ENCODE data around the gene FBLN5. TPM values are rescaled to one million over a fixed set of nuclear protein-coding genes. Genes with fewer than 3 reads are reported as not detected.

Gene FBLN5
- total and polyA plus RNA-seq, 2 experiments from 2014 or later = 157 to 337 TPM

GRCh38 chr14:91903070-91903469 lies 44.4 kb downstream of the FBLN5 start:
- Histone ChIP-seq H3K79me2 (no peaks in the 10 kb centered on the region), H3K27ac (no peak overlapping the region), H3K36me3 (replicated peaks; ENCODE audit: insufficient read depth, low read depth) (no peaks in the 10 kb centered on the region), H3K4me2 (no peak overlapping the region), H4K20me1 (ENCODE audit: insufficient read depth, poor library complexity, severe bottlenecking) (no peaks in the 10 kb centered on the region), H3K27me3 (no peaks in the 10 kb centered on the region), H3K4me3 (no peak overlapping the region), H2AFZ (no peak overlapping the region), H3K9me3 (ENCODE audit: low read depth) (no peaks in the 10 kb centered on the region), H3K9me2 (replicated peaks; ENCODE audit: insufficient read depth) (no peaks in the 10 kb centered on the region), H3K4me1 (ENCODE audit: insufficient read depth) (peaks cover 4% of the 10 kb centered on the region)
- whole genome bisulfite sequencing (ENCODE audit: low lambda C conversion rate, missing lambda C conversion rate) = 92% methylated on average over 2 of the region's 2 CpGs
- DNase-seq (ENCODE audit: low spot score) = no peak
- TF ChIP-seq CTCF (IDR thresholded peaks at IDR 0.05; ENCODE audit: poor library complexity) (no peak), EZH2phosphoT487 (IDR thresholded peaks at IDR 0.05; ENCODE audit: low read depth, severe bottlenecking, unreplicated experiment) (no peak), EZH2 (IDR thresholded peaks at IDR 0.05; ENCODE audit: borderline replicate concordance) (no peak)

GRCh38 chr14:91902336-91902735 lies 45.2 kb downstream of the FBLN5 start:
- Histone ChIP-seq H3K9me2 (replicated peaks; ENCODE audit: insufficient read depth) (no peaks in the 10 kb centered on the region), H4K20me1 (ENCODE audit: insufficient read depth, poor library complexity, severe bottlenecking) (no peaks in the 10 kb centered on the region), H3K27me3 (no peaks in the 10 kb centered on the region), H3K4me2 (no peak overlapping the region), H3K36me3 (replicated peaks; ENCODE audit: insufficient read depth, low read depth) (no peaks in the 10 kb centered on the region), H2AFZ (no peak overlapping the region), H3K9me3 (ENCODE audit: low read depth) (no peaks in the 10 kb centered on the region), H3K27ac (no peak overlapping the region), H3K79me2 (no peaks in the 10 kb centered on the region), H3K4me1 (ENCODE audit: insufficient read depth) (peaks cover 5% of the 10 kb centered on the region), H3K4me3 (no peak overlapping the region)
- TF ChIP-seq CTCF (IDR thresholded peaks at IDR 0.05; ENCODE audit: poor library complexity) (no peak), EZH2phosphoT487 (IDR thresholded peaks at IDR 0.05; ENCODE audit: low read depth, severe bottlenecking, unreplicated experiment) (no peak), EZH2 (IDR thresholded peaks at IDR 0.05; ENCODE audit: borderline replicate concordance) (no peak)
- DNase-seq (ENCODE audit: low spot score) = no peak
- WGBS (ENCODE audit: low lambda C conversion rate, missing lambda C conversion rate) = 94% methylated on average over 3 of the region's 3 CpGs

DNA sequence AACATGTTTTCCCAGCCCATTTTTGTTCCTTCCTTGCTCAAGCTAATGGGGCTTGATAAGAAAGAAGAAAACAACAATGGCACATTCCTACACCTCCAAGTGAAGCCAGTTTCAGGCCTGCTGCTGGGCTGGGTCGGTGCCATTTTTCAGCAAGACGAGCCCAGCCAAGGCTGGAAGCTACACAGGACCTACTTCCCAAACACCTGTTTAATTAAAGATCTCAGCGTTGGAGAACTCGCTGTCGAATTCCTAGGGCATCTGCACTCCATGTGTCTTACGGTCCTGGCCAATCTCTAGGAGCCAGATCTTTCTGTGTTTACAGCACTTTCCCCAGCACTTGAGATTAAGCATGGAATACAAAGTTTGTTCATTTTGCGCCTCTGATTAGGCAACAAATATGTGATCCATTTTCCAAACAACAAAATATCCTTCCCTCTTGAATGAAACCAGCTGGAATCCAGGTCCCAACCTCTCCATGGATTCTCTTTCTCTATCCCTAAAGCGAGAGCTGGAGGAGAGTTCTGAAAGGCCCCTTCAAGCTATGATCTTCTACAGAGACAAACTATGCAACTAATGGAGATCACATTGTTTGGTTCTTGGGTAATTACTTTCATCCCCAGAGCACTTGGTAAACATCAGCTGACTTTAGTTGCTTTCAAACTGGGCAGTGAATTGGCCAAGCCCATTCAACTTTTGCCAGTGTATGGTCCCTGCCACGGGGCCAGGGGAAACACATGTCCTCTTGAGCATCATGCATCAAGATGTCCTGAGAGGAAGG lies 45.9 kb downstream of the FBLN5 start:
- no peaks in the 10 kb centered on the region for H3K79me2 ChIP-seq
- no peaks in the 10 kb centered on the region for H3K36me3 ChIP-seq (replicated peaks; ENCODE audit: insufficient read depth, low read depth)
- H2AFZ ChIP-seq = no peak overlapping the region
- no peak overlapping the region for H3K4me2 ChIP-seq
- TF ChIP-seq CTCF (IDR thresholded peaks at IDR 0.05; ENCODE audit: poor library complexity) (no peak), EZH2phosphoT487 (IDR thresholded peaks at IDR 0.05; ENCODE audit: low read depth, severe bottlenecking, unreplicated experiment) (no peak), EZH2 (IDR thresholded peaks at IDR 0.05; ENCODE audit: borderline replicate concordance) (no peak)
- 82% methylated on average over 9 of the region's 9 CpGs for WGBS (ENCODE audit: low lambda C conversion rate, missing lambda C conversion rate)
- no peaks in the 10 kb centered on the region for H4K20me1 ChIP-seq (ENCODE audit: insufficient read depth, poor library complexity, severe bottlenecking)
- no peak overlapping the region for H3K4me3 ChIP-seq
- H3K9me3 ChIP-seq (ENCODE audit: low read depth) = no peaks in the 10 kb centered on the region
- DNase-seq (ENCODE audit: low spot score) = no peak
- no peaks in the 10 kb centered on the region for H3K27me3 ChIP-seq
- H3K9me2 ChIP-seq (replicated peaks; ENCODE audit: insufficient read depth) = no peaks in the 10 kb centered on the region
- peaks cover 5% of the 10 kb centered on the region for H3K4me1 ChIP-seq (ENCODE audit: insufficient read depth)
- H3K27ac ChIP-seq = no peak overlapping the region

Data from hepatocyte (in vitro differentiated cells).